Activated CD8-positive, alpha-beta memory T cell treated with anti-CD3 and anti-CD28 coated beads, Interleukin-2, amount 50 U/mL, for 24 hours (primary cell): ENCODE results near the gene CNTNAP1.
"Not testable (repeated sequence)": the region's sequence is repeated elsewhere in the genome, so short reads cannot be mapped to it uniquely, and the experiment has no call there.

ENCODE experiments used
- DNase-seq: peaks from one replicate; pipeline ENCODE4 v3.0.0-alpha.2; 2020; ENCODE audit errors: extremely low read depth

The CNTNAP1 gene

GRCh38 chr17:42681976-42682721 is at the start of gene CNTNAP1:
CNTNAP1 (plus strand) TSS chr17:42682531; CDS start chr17:42682830, 299 bp downstream.
- DNase-seq, result no peak

DNA sequence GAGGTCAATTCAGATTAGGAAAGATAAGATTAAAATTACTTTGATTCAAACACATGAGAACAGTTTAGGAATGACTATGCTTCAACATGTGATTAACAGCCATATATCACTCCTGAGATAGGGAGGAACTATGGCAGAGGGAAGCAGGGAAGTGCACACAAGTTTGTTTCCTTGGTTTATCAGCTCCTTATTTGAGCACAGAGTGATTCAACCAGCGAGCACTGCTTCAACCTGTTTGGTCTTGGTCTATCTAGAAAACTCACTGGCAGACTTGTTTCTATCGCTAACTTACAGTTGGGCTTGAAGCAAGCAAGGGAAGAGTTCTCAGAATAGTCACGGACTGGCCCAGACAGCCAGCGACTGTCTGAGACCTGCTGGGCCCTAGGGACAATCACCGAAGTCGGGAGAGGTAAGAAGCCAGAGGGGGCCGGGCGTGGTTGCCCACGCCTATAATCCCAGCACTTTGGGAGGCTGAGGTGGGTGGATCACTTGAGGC is 49.3 kb upstream of the CNTNAP1 start:
- no peak for DNase-seq

- no peak for DNase-seq
Observed at GRCh38 chr17:42639525-42640113, 42.7 kb upstream of the CNTNAP1 start.

GRCh38 chr17:42640121-42640520 is 42.2 kb upstream of the CNTNAP1 start:
- DNase-seq, result no peak

- DNase-seq, result no peak
Observed at GRCh38 chr17:42642336-42642735, 40.0 kb upstream of the CNTNAP1 start.

DNA sequence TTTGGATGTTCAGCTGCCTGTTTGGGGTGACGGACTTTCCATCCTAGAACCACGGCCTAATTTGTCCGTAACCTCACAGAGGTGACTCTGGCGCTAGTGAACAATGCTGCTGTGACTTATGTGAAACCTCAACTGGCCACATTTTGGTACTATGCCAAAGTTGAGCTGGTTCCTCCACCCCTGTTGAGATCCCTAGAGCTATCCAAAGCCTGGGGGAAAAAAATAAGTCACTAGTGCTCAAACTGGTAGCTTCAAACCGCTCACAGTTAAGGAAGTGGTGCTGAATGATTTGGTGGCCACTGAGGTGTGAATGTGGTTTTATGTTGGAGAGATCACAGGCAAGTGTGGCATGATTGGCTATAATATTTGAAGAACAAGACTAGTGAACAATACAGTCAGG is 34.6 kb upstream of the CNTNAP1 start:
- no peak for DNase-seq

DNA sequence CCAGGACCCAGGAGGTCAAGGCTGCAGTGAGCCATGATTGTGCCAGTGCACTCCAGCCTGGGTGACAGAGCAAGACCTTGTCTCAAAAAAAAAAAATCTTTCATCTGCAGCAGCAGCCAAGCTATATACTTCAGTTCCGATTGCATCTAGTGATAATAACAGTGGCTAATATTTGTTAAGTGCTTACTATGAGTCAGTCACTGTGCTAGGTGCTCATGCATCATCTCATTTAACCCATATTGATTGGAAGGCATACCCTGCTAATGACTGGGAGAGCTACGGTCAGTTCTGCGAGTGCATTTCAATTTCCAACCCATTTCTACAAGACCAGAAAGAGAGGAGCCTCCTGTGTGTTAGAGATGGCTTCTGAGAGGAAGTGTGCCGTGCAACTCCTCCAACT is 30.9 kb upstream of the CNTNAP1 start:
- no peak for DNase-seq

GRCh38 chr17:42653179-42654124 is 28.9 kb upstream of the CNTNAP1 start:
- no peak for DNase-seq

- DNase-seq, result no peak
Observed at GRCh38 chr17:42655528-42655927, 26.8 kb upstream of the CNTNAP1 start.

GRCh38 chr17:42657824-42658588 is 24.3 kb upstream of the CNTNAP1 start:
- no peak for DNase-seq

DNA sequence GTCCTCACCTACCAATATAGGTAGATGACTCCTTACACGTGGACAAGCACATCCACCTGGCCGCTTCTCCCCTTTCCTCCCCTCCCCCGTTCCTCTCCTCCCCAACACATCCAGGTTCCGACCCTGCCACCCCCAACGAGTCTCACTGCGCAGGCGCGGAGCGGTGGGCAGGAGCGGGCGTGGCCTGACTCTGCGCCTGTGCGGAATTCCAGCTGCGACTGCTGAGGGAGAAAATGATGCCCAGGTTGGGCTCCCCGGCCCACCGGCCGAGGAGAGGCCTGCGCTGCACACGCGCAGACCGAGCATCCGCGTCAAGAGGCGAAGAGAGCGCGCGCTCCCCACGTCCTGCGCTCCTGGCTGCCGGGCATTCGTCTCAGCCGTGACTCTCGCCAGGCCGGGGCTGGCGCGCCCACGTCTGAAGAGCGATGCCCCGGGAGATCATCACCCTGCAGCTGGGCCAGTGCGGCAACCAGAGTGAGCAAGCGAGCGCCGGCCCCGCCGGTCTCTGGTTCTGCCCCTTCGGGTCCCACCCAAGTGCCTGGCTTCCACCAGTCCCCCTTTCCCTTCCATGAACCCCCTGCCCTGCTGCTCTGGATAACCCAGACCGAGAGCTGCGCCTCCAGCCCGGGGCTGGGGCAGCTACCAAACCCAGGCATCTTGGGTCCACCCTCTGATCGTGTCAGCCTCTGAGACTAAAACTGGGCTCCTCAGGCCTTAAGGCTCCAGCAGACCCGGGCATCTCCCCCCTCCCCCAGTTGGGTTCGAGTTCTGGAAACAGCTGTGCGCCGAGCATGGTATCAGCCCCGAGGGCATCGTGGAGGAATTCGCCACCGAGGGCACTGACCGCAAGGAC is 23.0 kb upstream of the CNTNAP1 start, which contains the start of gene TUBG2:
Gene TUBG2 (plus strand): TSS at position 206 of the 853 bp plus-strand sequence. CDS start 220 bp downstream, at position 426.
- DNase-seq, result peak; percentile 46

DNA sequence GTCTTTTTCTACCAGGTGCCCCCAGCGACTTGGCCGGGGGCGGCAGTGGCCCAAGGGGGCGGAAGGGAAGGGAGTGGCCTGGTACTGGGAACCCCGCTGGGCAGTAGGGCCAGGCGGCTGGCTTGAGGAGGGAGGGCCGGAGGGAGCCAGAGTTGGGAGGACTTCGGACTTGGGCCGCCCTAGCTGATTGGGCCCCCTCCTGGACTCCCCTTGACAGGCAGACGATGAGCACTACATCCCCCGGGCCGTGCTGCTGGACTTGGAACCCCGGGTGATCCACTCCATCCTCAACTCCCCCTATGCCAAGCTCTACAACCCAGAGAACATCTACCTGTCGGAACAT is 22.4 kb upstream of the CNTNAP1 start:
- not testable (repeated sequence) for DNase-seq

DNA sequence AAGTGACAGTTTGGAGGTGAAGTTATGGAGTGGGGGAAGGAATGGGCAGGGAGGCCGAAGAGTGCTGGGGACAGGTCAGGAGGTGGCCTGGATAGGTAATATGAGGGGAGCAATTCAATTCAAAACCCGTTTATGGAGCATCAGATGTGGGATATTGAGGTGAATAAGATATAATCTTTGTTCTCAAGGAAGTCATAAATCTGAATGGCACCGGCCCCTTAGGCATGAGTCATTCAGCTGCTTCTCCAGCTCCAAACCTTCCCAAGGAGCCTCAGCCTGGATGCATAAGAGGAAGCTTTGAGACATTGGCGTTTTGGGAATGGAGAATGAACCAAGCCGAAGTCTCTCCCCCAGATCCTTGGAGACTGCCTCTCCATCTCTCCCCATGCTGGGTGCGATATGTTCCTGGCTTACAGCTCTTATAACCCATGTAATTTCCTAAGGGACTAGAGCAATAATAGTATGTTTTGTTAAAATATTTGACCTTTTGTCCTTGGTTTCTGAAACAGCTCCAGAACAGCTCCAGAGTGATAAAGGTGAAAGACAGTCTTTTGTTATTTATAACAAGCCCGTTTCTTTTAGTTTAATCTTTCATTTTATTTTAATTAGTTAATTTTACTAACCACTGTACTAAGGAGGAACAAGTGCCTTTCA is 21.5 kb upstream of the CNTNAP1 start:
- DNase-seq, result no peak

GRCh38 chr17:42665581-42666001 is 16.7 kb upstream of the CNTNAP1 start:
- DNase-seq, result no peak

GRCh38 chr17:42666126-42666525 is 16.2 kb upstream of the CNTNAP1 start:
- DNase-seq, result not testable (repeated sequence)

- DNase-seq, result no peak
Observed at GRCh38 chr17:42667088-42667951, 15.0 kb upstream of the CNTNAP1 start.

GRCh38 chr17:42669705-42669976 is 12.7 kb upstream of the CNTNAP1 start:
- DNase-seq, result no peak

DNA sequence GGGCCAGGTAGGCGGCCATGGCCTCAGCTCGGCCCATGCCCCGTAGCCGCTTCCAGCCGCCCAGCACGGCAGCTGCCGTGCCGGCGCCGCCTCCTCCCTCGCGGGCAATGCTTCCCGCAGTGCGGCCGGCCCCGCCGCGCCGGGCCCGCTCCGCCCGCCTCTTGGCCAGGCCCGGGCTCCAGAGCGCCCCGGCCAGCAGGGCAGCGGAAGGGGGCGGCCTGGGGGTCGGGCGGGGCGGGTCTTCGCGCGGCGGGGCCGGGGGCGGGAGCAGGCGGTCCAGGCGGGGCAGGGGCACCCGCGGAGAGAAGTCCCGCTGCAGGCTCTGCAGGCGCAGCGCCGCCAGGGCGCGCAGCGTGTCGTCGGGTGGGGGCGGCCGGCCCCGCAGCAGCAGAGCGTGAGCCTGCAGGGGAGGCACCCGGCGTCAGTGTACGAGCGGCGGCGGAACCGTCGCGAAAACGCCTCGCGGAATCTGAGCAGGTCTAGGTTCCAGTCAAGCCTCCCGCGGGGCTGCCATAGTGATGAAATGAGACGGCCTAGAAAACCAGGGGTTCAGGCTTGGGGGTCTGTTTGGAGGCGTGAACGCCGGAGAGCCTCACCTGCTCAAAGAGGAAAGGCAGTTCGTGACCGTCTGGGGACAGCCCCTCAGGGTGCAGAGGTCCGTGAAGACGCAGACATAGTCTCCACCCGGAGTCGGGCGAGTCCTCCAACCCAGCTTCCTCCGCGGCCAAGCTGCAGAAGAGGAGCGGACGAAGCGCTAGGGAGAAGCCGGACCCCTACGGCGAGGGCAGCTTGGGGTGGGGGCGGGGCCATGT is 12.1 kb upstream of the CNTNAP1 start:
- no peak for DNase-seq
